ENCODE results near the gene DNAI2. TPM values are rescaled to one million over a fixed set of nuclear protein-coding genes. Genes with fewer than 3 reads are reported as not detected.

DNAI2 gene
- polyA plus RNA-seq, 1 of the 3 experiments (the other 2 are of a cell fraction): not detected

GRCh38 chr17:74332017-74332650, 58.1 kb downstream of the DNAI2 start:
- Histone ChIP-seq H3K9me2 (no peaks in the 10 kb centered on the region), H3K36me3 (replicated peaks in 1 of 2; ENCODE audit: control insufficient read depth in 1 of 2, insufficient read depth in 2 of 2, low read length in 1 of 2) (no peaks in the 10 kb centered on the region), H3K4me3 (ENCODE audit: low read depth in 2 of 2, low read length in 1 of 2) (no peak overlapping the region), H3K79me2 (ENCODE audit: insufficient read depth) (no peaks in the 10 kb centered on the region), H3F3A (replicated peaks; ENCODE audit: insufficient read depth) (no peaks in the 10 kb centered on the region), H3K4me2 (no peak overlapping the region), H4K20me1 (ENCODE audit: insufficient read depth) (no peaks in the 10 kb centered on the region), H3K27me3 (ENCODE audit: insufficient read depth) (no peaks in the 10 kb centered on the region), H3K27ac (ENCODE audit: low read depth in 2 of 2, low read length in 1 of 2) (no peak overlapping the region), H2AFZ (ENCODE audit: low read depth) (no peak overlapping the region), H3K9ac (no peak overlapping the region), H3K9me3 (no peaks in the 10 kb centered on the region), H3K4me1 (ENCODE audit: control insufficient read depth in 1 of 2, insufficient read depth in 2 of 2, low read depth in 1 of 2, low read length in 1 of 2) (no peaks in the 10 kb centered on the region)
- TF ChIP-seq CHD2 (IDR thresholded peaks at IDR 0.05; ENCODE audit: low read length, partially characterized antibody): no peak
- TF ChIP-seq, protein P1, sequence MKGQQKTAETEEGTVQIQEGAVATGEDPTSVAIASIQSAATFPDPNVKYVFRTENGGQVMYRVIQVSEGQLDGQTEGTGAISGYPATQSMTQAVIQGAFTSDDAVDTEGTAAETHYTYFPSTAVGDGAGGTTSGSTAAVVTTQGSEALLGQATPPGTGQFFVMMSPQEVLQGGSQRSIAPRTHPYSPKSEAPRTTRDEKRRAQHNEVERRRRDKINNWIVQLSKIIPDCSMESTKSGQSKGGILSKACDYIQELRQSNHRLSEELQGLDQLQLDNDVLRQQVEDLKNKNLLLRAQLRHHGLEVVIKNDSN (IDR thresholded peaks at IDR 0.05; ENCODE audit: borderline replicate concordance, low read depth): no peak
- no peak for TF ChIP-seq EP300 (IDR thresholded peaks at IDR 0.05; ENCODE audit: borderline replicate concordance in 1 of 2, low read depth in 1 of 2, low read length in 1 of 2)
- TF ChIP-seq MAX (IDR thresholded peaks at IDR 0.05; ENCODE audit: low read depth): no peak
- TF ChIP-seq NRF1 (IDR thresholded peaks at IDR 0.05; ENCODE audit: low read depth, low read length): no peak
- TF ChIP-seq FOXJ3 (CRISPR knock-in tag; IDR thresholded peaks at IDR 0.05): no peak
- no peak for TF ChIP-seq USF2 (IDR thresholded peaks at IDR 0.05; ENCODE audit: borderline replicate concordance, low read depth, low read length)
- no peak for TF ChIP-seq TAF1 (IDR thresholded peaks at IDR 0.05; ENCODE audit: borderline replicate concordance, low read depth, low read length)
- no peak for TF ChIP-seq GABPA (IDR thresholded peaks at IDR 0.05; ENCODE audit: low read depth)
- POLR2A ChIA-PET: no interaction called here
- no peak for DNase-seq
- WGBS (ENCODE audit: low lambda C conversion rate): 47% methylated on average over 6 of the region's 7 CpGs
- CTCF ChIA-PET: interaction anchor here (0.8 to 2.2 kb wide), 8 partner anchors 12 to 325 kb away, joined by 3 to 9 read pairs (median 4); no protein-coding TSS in a partner anchor

DNA sequence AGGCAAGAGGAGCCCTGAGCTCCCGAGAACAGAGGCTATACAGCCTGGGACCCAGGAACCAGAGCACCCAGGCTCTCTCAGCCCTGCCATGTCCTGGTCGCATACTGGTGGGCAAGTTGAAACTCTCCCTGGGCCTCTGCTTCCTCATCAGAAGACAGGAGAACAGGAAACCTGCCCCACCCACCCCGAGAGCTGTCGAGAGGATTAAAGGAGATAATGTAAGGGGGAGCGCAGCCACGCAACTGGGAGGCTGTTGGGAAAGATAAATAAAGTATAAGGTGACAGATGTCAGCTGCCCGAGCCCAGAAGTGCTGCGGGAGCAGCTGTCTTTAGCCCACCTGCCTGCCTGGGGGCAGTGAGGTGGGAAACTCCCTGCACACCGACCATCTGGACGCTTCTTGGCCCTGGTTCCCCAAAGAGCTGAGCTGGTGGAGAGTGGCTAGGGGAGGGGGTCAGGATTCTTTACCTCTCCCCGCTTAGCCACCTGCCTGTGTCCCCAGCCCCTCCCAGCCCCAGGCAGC, 58.8 kb downstream of the DNAI2 start:
- Histone ChIP-seq H3K4me3 (ENCODE audit: low read depth in 2 of 2, low read length in 1 of 2) (no peak overlapping the region), H3K4me2 (no peak overlapping the region), H3K4me1 (ENCODE audit: control insufficient read depth in 1 of 2, insufficient read depth in 2 of 2, low read depth in 1 of 2, low read length in 1 of 2) (no peaks in the 10 kb centered on the region), H4K20me1 (ENCODE audit: insufficient read depth) (no peaks in the 10 kb centered on the region), H3K9ac (no peak overlapping the region), H3K36me3 (replicated peaks in 1 of 2; ENCODE audit: control insufficient read depth in 1 of 2, insufficient read depth in 2 of 2, low read length in 1 of 2) (no peaks in the 10 kb centered on the region), H3K27ac (ENCODE audit: low read depth in 2 of 2, low read length in 1 of 2) (no peak overlapping the region), H3K9me2 (no peaks in the 10 kb centered on the region), H3K9me3 (no peaks in the 10 kb centered on the region), H2AFZ (ENCODE audit: low read depth) (no peak overlapping the region), H3F3A (replicated peaks; ENCODE audit: insufficient read depth) (no peaks in the 10 kb centered on the region), H3K79me2 (ENCODE audit: insufficient read depth) (no peaks in the 10 kb centered on the region), H3K27me3 (ENCODE audit: insufficient read depth) (no peaks in the 10 kb centered on the region)
- ChIA-PET POLR2A (no interaction called here), CTCF (interaction anchor here (0.7 to 2.2 kb wide), 8 partner anchors 12 to 324 kb away, joined by 3 to 9 read pairs (median 4); no protein-coding TSS in a partner anchor)
- TF ChIP-seq FOXJ3 (CRISPR knock-in tag; IDR thresholded peaks at IDR 0.05): no peak
- TF ChIP-seq CTCF (IDR thresholded peaks at IDR 0.05): no peak
- TF ChIP-seq JUND (IDR thresholded peaks at IDR 0.05): no peak
- TF ChIP-seq TAF1 (IDR thresholded peaks at IDR 0.05; ENCODE audit: borderline replicate concordance, low read depth, low read length): no peak
- TF ChIP-seq RAD21 (IDR thresholded peaks at IDR 0.05; ENCODE audit: low read length): no peak
- TF ChIP-seq YY1 (IDR thresholded peaks at IDR 0.05; ENCODE audit: low read depth): no peak
- WGBS (ENCODE audit: low lambda C conversion rate): 43% methylated on average over 11 of the region's 11 CpGs
- no peak for DNase-seq

All from SK-N-SH (cell line).